Panc1 (cell line): ENCODE data around the gene HSD17B1. TPM values are rescaled to one million over a fixed set of nuclear protein-coding genes. Genes with fewer than 3 reads are reported as not detected.

Experiments
- ATAC-seq: fragments of 200-7000 bp; cut with Tn5 transposase; 2 replicates; pipeline ENCODE4 v1.9.1; 2020; ENCODE audit warnings: mild to moderate bottlenecking, moderate library complexity
- BruUV-seq: library from RNA; stranded (reverse); fragments of 400-500 nt; replicated peaks from 2 replicates; lab custom pipeline; 2021; lab: Mats Ljungman, UMichigan
- CTCF ChIA-PET: fragments of 300-600 bp; sonication (Branson Sonifier 250); formaldehyde crosslinking; loops from one replicate; lab custom pipeline; 2022; ENCODE audit warnings: antibody characterized with exemption; lab: Charles Lee
- POLR2A ChIA-PET: fragments of 300-600 bp; sonication (Branson Sonifier 250); formaldehyde crosslinking; loops from one replicate; lab custom pipeline; 2022; ENCODE audit warnings: antibody characterized with exemption; lab: Charles Lee
- DNase-seq: peaks from one replicate; pipeline ENCODE4 v3.0.0-alpha.2; 2010; ENCODE audit warnings: low read depth, low spot score
- H3K27ac ChIP-seq: 2 replicates; pipeline ENCODE4 v1.5.1; 2011; ENCODE audit warnings: mild to moderate bottlenecking, low read length, inconsistent platforms
- H3K27me3 ChIP-seq: fragments of 200-500 bp; sonication (Bioruptor generic); 2 replicates; pipeline ENCODE4 v1.6.0; 2014; ENCODE audit warnings: low read length, inconsistent platforms; ENCODE audit not compliant: control insufficient read depth, insufficient read depth
- H3K36me3 ChIP-seq: fragments of 200-500 bp; sonication (Bioruptor generic); 2 replicates; pipeline ENCODE4 v1.5.1; 2014; ENCODE audit warnings: inconsistent platforms, mild to moderate bottlenecking, low read length, moderate library complexity; ENCODE audit not compliant: control insufficient read depth, insufficient read depth
- H3K4me1 ChIP-seq: 2 replicates; pipeline ENCODE4 v1.5.1; 2011; ENCODE audit warnings: inconsistent platforms, mild to moderate bottlenecking, low read length, moderate library complexity; ENCODE audit not compliant: control insufficient read depth, insufficient read depth
- H3K4me3 ChIP-seq, 2 experiments: 2 replicates each; pipeline ENCODE4 v1.5.1; 2011 to 2012; ENCODE audit warnings: low read depth in 2 of 2, low read length in 2 of 2, mild to moderate bottlenecking in 2 of 2, inconsistent platforms in 1 of 2, moderate library complexity in 1 of 2
- H3K9me3 ChIP-seq: fragments of 200-500 bp; sonication (Bioruptor generic); 2 replicates; pipeline ENCODE4 v1.5.1; 2014; ENCODE audit warnings: low read depth, mild to moderate bottlenecking, inconsistent platforms, low read length, moderate library complexity; ENCODE audit not compliant: control insufficient read depth, insufficient read depth
- POLR2AphosphoS5 ChIP-seq: IDR thresholded peaks from 2 replicates; pipeline ENCODE4 v1.6.1; 2012; ENCODE audit warnings: mild to moderate bottlenecking, low read depth, low read length, moderate library complexity
- SIN3A ChIP-seq: IDR thresholded peaks from 2 replicates; pipeline ENCODE4 v1.6.1; 2012; ENCODE audit warnings: low read depth, mild to moderate bottlenecking, low read length, moderate library complexity, borderline replicate concordance; ENCODE audit not compliant: insufficient read depth
- in situ Hi-C: cut with HindIII; loops from 2 replicates; pipeline ENCODE4 v1.10.0; 2016; ENCODE audit warnings: low sequenced_read_pairs, low pct_unique_long_range_greater_than_20kb
- intact Hi-C: fragments of 100-400 bp; cut with micrococcal nuclease; formaldehyde crosslinking; loops from one replicate; pipeline ENCODE4 v1.10.0; 2022; ENCODE audit not compliant: unreplicated experiment
- total RNA-seq: library from RNA; stranded (reverse); gene quantifications from one replicate; pipeline ENCODE4 v1.2.1, GENCODE V29; 2021; ENCODE audit not compliant: unreplicated experiment
- TF ChIP-seq, protein P1 (sequence below), 2 experiments: IDR thresholded peaks; 2 replicates each; pipeline ENCODE4 v1.6.1; 2011 to 2012; ENCODE audit warnings: low read depth in 2 of 2, control low read depth in 1 of 2, low read length in 1 of 2, mild to moderate bottlenecking in 1 of 2, moderate library complexity in 1 of 2; ENCODE audit not compliant: insufficient read depth in 1 of 2
- TF ChIP-seq, protein P2 (sequence below): fragments of 450-650 bp; IDR thresholded peaks from 2 replicates; pipeline ENCODE4 v1.5.1; 2017; ENCODE audit warnings: mild to moderate bottlenecking

HSD17B1 gene
- total RNA-seq, 1 experiment from 2014 or later = 5.4 TPM

DNA sequence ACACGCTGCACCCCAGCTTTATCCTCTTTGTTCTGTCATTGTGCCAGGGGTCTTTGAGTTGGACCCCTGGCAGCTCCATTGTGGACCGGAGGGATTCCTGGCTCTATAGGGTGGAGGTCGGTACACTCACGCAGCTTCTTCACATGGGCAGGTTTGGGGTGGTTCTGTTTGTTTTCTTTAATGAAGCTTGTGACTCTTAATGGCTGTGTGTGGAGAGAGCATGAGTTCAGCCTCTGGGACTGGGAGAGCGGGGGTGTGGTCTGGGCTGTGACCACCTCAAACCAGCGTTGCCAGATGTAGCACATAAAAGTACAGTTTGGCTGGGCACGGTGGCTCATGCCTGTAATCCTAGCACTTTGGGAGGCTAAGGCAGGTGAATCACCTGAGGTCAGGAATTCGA is 37.9 kb upstream of the HSD17B1 start:
- ATAC-seq = no peak
- intact Hi-C loops = no loop called here
- H3K9me3 ChIP-seq = no peaks in the 10 kb centered on the region

DNA sequence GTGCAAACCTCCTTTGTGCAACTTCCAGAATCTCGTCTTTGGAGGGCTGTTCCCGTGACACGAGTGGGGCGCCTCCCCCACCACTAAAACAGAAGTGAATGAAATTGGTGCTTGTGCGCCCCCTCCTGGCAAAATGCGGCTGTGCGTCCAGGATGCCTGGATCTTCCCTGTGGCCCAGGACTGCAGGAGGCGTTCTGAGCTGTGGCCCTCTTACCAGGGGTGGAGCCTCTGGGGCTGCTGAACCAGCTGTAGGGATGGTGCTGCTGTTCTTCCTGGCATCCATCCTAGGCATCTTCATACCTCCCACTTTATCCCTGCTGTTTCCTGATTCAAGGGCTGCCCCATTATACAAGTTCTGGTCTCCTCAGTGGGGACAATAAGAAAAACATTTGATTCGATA is 35.2 kb upstream of the HSD17B1 start:
- no peaks in the 10 kb centered on the region for H3K36me3 ChIP-seq
- H3K27me3 ChIP-seq = no peaks in the 10 kb centered on the region
- intact Hi-C loops (no loop called here), in situ Hi-C loops (no loop called here)
- peaks cover 60% of the 10 kb centered on the region for H3K4me1 ChIP-seq
- no peaks in the 10 kb centered on the region for H3K9me3 ChIP-seq
- POLR2A ChIA-PET = no interaction called here
- DNase-seq = no peak
- H3K27ac ChIP-seq = peak overlapping the region; percentile 97
- CTCF ChIA-PET = interaction anchor here (0.6 to 1.3 kb wide), 3 partner anchors 10 to 203 kb away, joined by 5 read pairs; partner anchors contain the start of gene CAVIN1
- no TSS peak for BruUV-seq
- peak; percentile 75 for ATAC-seq
- H3K4me3 ChIP-seq = no peak overlapping the region
- TF ChIP-seq, protein P1, sequence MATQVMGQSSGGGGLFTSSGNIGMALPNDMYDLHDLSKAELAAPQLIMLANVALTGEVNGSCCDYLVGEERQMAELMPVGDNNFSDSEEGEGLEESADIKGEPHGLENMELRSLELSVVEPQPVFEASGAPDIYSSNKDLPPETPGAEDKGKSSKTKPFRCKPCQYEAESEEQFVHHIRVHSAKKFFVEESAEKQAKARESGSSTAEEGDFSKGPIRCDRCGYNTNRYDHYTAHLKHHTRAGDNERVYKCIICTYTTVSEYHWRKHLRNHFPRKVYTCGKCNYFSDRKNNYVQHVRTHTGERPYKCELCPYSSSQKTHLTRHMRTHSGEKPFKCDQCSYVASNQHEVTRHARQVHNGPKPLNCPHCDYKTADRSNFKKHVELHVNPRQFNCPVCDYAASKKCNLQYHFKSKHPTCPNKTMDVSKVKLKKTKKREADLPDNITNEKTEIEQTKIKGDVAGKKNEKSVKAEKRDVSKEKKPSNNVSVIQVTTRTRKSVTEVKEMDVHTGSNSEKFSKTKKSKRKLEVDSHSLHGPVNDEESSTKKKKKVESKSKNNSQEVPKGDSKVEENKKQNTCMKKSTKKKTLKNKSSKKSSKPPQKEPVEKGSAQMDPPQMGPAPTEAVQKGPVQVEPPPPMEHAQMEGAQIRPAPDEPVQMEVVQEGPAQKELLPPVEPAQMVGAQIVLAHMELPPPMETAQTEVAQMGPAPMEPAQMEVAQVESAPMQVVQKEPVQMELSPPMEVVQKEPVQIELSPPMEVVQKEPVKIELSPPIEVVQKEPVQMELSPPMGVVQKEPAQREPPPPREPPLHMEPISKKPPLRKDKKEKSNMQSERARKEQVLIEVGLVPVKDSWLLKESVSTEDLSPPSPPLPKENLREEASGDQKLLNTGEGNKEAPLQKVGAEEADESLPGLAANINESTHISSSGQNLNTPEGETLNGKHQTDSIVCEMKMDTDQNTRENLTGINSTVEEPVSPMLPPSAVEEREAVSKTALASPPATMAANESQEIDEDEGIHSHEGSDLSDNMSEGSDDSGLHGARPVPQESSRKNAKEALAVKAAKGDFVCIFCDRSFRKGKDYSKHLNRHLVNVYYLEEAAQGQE (IDR thresholded peaks at IDR 0.05; ENCODE audit: insufficient read depth in 1 of 2, low read depth in 2 of 2, low read length in 1 of 2) = no peak
- TF ChIP-seq POLR2AphosphoS5 (no peak), SIN3A (no peak)
- TF ChIP-seq, protein P2, sequence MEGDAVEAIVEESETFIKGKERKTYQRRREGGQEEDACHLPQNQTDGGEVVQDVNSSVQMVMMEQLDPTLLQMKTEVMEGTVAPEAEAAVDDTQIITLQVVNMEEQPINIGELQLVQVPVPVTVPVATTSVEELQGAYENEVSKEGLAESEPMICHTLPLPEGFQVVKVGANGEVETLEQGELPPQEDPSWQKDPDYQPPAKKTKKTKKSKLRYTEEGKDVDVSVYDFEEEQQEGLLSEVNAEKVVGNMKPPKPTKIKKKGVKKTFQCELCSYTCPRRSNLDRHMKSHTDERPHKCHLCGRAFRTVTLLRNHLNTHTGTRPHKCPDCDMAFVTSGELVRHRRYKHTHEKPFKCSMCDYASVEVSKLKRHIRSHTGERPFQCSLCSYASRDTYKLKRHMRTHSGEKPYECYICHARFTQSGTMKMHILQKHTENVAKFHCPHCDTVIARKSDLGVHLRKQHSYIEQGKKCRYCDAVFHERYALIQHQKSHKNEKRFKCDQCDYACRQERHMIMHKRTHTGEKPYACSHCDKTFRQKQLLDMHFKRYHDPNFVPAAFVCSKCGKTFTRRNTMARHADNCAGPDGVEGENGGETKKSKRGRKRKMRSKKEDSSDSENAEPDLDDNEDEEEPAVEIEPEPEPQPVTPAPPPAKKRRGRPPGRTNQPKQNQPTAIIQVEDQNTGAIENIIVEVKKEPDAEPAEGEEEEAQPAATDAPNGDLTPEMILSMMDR = peak; percentile 88

More for the DNA sequence above, 37.9 kb upstream of the HSD17B1 start:
- in situ Hi-C loops = no loop called here
- no peak for DNase-seq
- H3K4me1 ChIP-seq = peaks cover 34% of the 10 kb centered on the region
- no peak overlapping the region for H3K27ac ChIP-seq
- H3K27me3 ChIP-seq = no peaks in the 10 kb centered on the region
- POLR2A ChIA-PET = no interaction called here
- CTCF ChIA-PET = no interaction called here
- H3K4me3 ChIP-seq = no peak overlapping the region
- TF ChIP-seq, protein P2 = no peak
- TF ChIP-seq SIN3A = no peak
- H3K36me3 ChIP-seq = no peaks in the 10 kb centered on the region
- BruUV-seq = no TSS peak
